ENCODE data around the gene ZNF320. TPM values are rescaled to one million over a fixed set of nuclear protein-coding genes. Genes with fewer than 3 reads are reported as not detected.

ZNF320 gene
- total and polyA plus RNA-seq, 9 of the 15 experiments (the other 6 are each of a cell fraction or from before 2014, with no cell fraction given), result 5.4 to 25.6 (median 11.7) TPM

- peak; percentile 76 to 81 for TF ChIP-seq NRF1 (conservative IDR thresholded peaks at IDR 0.05 in 1 of 2, IDR thresholded peaks at IDR 0.05 in 1 of 2)
- TF ChIP-seq RBFOX2 (IDR thresholded peaks at IDR 0.05; ENCODE audit: low read depth, low read length), result peak; percentile 90
- TF ChIP-seq CTCF (IDR thresholded peaks at IDR 0.05 in 2 of 3, conservative IDR thresholded peaks at IDR 0.05 in 1 of 3; ENCODE audit: insufficient read depth in 2 of 3, low read depth in 1 of 3, low read length in 3 of 3), result no peak
- no peak for TF ChIP-seq ZC3H11A (IDR thresholded peaks at IDR 0.05; ENCODE audit: low read depth, low read length)
- TF ChIP-seq ZNF407 (IDR thresholded peaks at IDR 0.05; ENCODE audit: low read depth), result peak; percentile 54; the same call in 1 of the 2 replicates
- TF ChIP-seq GABPB1 (CRISPR knock-in tag; IDR thresholded peaks at IDR 0.05), result peak; percentile 81
- TF ChIP-seq, protein P1, sequence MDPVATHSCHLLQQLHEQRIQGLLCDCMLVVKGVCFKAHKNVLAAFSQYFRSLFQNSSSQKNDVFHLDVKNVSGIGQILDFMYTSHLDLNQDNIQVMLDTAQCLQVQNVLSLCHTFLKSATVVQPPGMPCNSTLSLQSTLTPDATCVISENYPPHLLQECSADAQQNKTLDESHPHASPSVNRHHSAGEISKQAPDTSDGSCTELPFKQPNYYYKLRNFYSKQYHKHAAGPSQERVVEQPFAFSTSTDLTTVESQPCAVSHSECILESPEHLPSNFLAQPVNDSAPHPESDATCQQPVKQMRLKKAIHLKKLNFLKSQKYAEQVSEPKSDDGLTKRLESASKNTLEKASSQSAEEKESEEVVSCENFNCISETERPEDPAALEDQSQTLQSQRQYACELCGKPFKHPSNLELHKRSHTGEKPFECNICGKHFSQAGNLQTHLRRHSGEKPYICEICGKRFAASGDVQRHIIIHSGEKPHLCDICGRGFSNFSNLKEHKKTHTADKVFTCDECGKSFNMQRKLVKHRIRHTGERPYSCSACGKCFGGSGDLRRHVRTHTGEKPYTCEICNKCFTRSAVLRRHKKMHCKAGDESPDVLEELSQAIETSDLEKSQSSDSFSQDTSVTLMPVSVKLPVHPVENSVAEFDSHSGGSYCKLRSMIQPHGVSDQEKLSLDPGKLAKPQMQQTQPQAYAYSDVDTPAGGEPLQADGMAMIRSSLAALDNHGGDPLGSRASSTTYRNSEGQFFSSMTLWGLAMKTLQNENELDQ (CRISPR knock-in tag; IDR thresholded peaks at IDR 0.05; ENCODE audit: borderline replicate concordance), result 0 out of 2 replicates have a peak, but pooled peaks have one; percentile 56
- peak; percentile 93 for TF ChIP-seq SUPT5H (IDR thresholded peaks at IDR 0.05)
- no peak for TF ChIP-seq MEF2D (tag; conservative IDR thresholded peaks at IDR 0.05; ENCODE audit: low read depth)
- TF ChIP-seq YY1 (IDR thresholded peaks at IDR 0.05; ENCODE audit: borderline replicate concordance in 1 of 3, control insufficient read depth in 1 of 3, extremely low read depth in 1 of 3, insufficient read depth in 3 of 3, insufficient read length in 1 of 3, insufficient replicate concordance in 2 of 3, low read depth in 1 of 3, low read length in 2 of 3), result peak in 1 of 3 experiments; percentile 12
- TF ChIP-seq ATF7 (IDR thresholded peaks at IDR 0.05), result 0 out of 2 replicates have a peak, but pooled peaks have one; percentile 35
Observed at GRCh38 chr19:52897138-52897935, at the start of gene ZNF320 (continued).

All from K562 (cell line).